Dermis blood vessel endothelial cell (primary cell): ENCODE results near the gene PER1. TPM values are rescaled to one million over a fixed set of nuclear protein-coding genes. Genes with fewer than 3 reads are reported as not detected.

ENCODE experiments used
- DNase-seq: peaks from one replicate; pipeline ENCODE4 v3.0.0; 2010
- total RNA-seq: library from RNA; depleted of rRNA; stranded (reverse); fragments of >200 nt; gene quantifications from 2 replicates; pipeline ENCODE4 v1.2.3, GENCODE V29; 2014

Gene PER1, protein sequence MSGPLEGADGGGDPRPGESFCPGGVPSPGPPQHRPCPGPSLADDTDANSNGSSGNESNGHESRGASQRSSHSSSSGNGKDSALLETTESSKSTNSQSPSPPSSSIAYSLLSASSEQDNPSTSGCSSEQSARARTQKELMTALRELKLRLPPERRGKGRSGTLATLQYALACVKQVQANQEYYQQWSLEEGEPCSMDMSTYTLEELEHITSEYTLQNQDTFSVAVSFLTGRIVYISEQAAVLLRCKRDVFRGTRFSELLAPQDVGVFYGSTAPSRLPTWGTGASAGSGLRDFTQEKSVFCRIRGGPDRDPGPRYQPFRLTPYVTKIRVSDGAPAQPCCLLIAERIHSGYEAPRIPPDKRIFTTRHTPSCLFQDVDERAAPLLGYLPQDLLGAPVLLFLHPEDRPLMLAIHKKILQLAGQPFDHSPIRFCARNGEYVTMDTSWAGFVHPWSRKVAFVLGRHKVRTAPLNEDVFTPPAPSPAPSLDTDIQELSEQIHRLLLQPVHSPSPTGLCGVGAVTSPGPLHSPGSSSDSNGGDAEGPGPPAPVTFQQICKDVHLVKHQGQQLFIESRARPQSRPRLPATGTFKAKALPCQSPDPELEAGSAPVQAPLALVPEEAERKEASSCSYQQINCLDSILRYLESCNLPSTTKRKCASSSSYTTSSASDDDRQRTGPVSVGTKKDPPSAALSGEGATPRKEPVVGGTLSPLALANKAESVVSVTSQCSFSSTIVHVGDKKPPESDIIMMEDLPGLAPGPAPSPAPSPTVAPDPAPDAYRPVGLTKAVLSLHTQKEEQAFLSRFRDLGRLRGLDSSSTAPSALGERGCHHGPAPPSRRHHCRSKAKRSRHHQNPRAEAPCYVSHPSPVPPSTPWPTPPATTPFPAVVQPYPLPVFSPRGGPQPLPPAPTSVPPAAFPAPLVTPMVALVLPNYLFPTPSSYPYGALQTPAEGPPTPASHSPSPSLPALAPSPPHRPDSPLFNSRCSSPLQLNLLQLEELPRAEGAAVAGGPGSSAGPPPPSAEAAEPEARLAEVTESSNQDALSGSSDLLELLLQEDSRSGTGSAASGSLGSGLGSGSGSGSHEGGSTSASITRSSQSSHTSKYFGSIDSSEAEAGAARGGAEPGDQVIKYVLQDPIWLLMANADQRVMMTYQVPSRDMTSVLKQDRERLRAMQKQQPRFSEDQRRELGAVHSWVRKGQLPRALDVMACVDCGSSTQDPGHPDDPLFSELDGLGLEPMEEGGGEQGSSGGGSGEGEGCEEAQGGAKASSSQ (N-terminal part only)
- total RNA-seq = 7.7 and 18.7 TPM in 2 replicates

- DNase-seq = peak; percentile 95
Observed at GRCh38 chr17:8152112-8152775, at the start of gene PER1. PER1 (minus strand) TSS chr17:8152404; CDS start chr17:8150706, 1,698 bp downstream.

- peak; percentile 95 for DNase-seq
Observed at GRCh38 chr17:8192070-8192815, 40.0 kb upstream of the PER1 start.

GRCh38 chr17:8190506-8190905 lies 38.3 kb upstream of the PER1 start:
- DNase-seq = no peak

GRCh38 chr17:8189711-8190477 lies 37.7 kb upstream of the PER1 start, which contains the start of gene BORCS6:
BORCS6 (minus strand) TSS chr17:8190180; CDS start chr17:8190140, 40 bp downstream.
- DNase-seq = peak; percentile 99

GRCh38 chr17:8189041-8189710 lies 37.0 kb upstream of the PER1 start:
- peak; percentile 50 for DNase-seq

DNA sequence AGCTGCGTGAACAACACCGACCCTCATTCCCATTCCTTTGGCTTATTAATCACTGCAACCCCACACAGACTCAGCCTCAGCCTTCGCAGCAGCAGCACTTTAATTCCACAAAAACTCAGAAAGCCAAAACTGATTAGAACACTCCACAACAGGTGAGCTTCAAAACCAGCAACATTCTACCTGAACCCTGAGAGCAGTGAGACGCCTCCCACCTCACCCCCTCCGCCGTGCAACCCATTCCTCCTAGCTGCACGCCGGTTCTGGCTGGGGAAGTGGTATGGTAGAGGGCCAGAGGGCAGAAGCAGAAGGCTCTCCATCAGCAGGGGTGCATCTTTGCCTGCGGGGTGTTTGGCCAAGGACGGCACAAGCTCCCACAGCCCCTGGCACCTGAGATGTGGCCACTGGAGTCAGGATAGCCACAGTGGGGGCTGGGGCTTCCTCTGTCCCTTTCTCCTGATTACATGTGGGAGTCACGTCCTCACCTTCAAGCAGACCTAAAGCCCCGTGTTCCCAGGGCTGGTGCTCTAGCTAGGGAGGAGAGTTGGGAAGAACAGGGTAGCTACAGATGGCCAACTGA lies 36.1 kb upstream of the PER1 start:
- no peak for DNase-seq

DNA sequence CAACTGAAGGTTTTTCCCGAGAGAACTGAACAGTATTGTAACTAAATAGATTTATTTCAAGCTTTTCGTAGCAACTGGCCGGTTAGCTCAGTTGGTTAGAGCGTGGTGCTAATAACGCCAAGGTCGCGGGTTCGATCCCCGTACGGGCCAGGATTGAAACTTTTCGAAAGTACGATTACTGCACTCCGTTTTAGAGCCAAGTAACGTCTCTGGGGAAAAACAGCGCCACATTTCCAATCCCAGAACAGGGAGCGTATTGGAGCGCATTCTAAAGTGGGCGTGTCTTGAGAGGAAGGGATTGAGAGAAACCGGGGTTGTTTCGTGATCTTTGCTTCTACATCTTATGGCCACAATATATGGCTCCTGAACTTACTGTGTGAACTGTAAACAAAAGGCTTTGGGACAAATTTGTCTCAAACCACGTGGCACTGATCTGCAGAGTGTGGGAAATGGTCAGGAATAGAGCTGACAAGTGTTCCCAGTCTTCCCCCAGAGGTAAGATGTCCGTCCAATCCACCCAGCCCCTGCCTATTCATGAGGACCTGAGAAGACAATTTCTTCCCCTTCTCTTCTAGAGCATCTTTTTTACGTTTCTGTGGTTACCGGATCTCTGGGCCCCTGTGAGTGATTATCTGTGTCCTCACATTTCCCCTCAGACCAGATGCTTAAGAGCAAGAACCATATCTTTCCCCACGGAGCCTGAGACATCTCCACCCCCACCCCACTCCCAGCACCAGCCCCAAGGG lies 35.5 kb upstream of the PER1 start:
- peak; percentile 98 for DNase-seq

- peak; percentile 97 for DNase-seq
Observed at GRCh38 chr17:8186787-8187516, 34.7 kb upstream of the PER1 start.

GRCh38 chr17:8186446-8186786 lies 34.2 kb upstream of the PER1 start:
- DNase-seq = no peak

DNA sequence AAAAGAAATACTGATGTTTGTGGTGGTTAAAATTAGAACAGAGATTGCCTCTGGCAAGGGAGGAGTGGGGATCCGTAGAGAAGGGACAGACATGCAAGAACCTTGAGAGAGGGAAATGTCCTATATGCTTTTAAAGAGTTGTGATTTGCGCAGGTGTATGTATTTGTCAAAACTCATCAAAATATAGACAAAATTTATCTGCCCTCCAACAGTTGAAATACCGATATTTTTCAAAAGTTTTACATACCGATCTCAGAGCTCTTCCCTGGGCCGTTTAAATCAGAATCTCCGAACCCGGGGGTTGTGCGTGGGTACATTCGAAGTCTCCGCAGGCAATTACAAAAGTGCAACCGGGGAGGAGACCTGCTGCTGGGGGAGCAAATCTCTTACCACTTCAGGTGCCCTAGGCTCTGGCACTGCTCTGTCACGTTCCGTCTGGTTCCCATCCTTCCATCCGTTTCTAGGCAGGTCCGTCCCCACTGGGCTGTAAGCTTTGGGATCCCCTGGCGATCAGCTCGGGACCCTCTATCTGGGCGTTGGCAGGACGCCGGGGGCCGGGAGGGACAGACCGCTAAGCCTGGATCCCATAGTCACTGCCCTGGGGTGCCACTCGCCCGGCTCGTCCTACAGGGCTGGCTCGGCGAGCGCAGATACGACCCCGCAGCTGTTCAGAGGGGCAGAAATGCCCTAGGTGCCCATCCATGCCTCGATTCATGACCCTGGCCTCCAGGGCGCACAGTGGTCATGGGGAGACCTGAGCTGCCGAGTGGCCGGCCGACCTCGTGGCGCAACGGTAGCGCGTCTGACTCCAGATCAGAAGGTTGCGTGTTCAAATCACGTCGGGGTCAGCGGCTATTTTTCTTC lies 33.6 kb upstream of the PER1 start:
- DNase-seq = peak; percentile 86

- DNase-seq = no peak
Observed at GRCh38 chr17:8176998-8177731, 25.0 kb upstream of the PER1 start.

DNA sequence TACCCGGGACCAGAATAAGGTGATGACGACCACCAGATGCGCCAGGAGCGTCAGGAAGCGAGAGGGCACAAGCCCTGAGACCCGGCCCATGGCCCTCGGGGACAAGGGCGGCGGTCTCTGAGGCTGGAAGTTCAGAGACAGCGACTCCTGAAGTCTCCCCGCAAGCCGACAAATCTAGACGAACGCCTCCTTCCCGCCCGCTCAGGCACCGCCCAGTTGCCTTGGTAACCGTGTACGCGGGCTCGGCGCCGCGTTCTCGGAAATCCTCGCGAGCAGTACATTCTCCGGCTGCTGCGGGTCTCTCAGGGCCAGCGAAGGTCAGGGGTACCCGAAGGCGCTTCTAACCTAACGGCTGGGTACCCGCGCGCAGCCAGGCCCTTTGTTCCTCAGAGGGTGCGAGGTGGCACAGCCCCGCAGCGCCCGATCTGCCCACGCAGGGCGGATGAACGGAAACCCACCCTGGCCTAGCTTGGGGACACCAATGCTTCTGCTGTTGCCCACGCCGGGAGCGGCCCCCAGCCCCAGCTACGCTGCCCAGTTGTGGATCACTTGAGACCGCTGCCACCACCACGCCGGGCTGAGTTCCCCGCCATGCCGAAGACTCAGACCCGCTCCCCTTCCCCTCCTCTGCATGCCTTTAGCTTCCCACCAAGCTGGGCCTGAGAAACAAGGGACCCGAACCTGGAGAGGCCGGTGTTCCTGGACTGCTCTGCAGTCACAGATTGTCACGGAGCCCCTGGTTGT lies 24.2 kb upstream of the PER1 start, which contains the start of gene TMEM107:
TSS of gene TMEM107 (minus strand) at position 184 of the 744 bp plus-strand sequence. CDS start at position 90, 94 bp downstream.
- peak; percentile 88 for DNase-seq

- no peak for DNase-seq
Observed at GRCh38 chr17:8175795-8176196, 23.6 kb upstream of the PER1 start.

GRCh38 chr17:8173871-8174322 lies 21.7 kb upstream of the PER1 start:
- no peak for DNase-seq
